CD1c-positive myeloid dendritic cell (primary cell): ENCODE data around the gene TSSC4.
A peak's percentile ranks its signal among the peaks of the same experiment; 100 is the strongest.

Experiments used
- DNase-seq: peaks from one replicate; pipeline ENCODE4 v3.0.0-alpha.2; 2016; ENCODE audit errors: extremely low spot score

TSSC4 gene

DNA sequence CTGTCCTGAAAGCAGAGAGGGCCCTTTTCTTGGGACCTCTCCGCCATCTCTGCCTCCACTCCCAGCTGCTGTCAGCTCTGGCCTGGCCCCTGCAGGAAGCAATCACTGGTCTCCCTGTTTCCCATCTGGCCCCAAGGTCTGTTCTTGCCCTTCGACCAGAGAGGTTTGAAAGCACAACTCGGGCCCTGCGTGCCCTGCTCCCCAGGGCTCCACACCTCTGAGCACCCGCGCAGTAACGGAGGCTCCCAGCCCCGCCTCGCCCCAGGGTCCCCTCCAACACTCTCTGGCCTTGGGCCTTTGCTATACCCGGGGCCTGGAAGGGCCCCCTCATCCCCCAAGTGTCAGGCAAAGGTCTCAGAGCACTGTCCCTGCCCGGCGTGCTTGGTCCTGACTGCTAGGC lies 31.2 kb upstream of the TSSC4 start:
- DNase-seq, result no peak

DNA sequence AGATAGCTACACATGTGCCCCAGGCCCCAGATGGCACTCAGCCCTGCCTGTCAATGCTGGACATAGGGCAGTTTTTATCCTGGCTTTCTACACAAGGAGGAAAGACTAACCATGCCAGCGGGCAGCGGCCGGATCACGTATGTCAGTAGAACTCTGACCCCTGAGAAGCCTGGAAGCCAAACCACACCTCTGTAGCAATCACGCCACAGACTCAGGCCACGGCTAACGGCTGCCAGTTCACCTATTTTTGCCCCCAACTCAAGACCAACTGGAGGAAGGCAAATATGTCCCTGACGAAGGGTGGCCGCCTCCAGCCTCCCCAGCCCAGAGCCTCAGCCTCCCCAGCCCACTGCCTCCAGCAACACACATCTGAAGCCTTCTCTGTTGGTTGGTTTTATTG lies 30.7 kb upstream of the TSSC4 start:
- no peak for DNase-seq

DNA sequence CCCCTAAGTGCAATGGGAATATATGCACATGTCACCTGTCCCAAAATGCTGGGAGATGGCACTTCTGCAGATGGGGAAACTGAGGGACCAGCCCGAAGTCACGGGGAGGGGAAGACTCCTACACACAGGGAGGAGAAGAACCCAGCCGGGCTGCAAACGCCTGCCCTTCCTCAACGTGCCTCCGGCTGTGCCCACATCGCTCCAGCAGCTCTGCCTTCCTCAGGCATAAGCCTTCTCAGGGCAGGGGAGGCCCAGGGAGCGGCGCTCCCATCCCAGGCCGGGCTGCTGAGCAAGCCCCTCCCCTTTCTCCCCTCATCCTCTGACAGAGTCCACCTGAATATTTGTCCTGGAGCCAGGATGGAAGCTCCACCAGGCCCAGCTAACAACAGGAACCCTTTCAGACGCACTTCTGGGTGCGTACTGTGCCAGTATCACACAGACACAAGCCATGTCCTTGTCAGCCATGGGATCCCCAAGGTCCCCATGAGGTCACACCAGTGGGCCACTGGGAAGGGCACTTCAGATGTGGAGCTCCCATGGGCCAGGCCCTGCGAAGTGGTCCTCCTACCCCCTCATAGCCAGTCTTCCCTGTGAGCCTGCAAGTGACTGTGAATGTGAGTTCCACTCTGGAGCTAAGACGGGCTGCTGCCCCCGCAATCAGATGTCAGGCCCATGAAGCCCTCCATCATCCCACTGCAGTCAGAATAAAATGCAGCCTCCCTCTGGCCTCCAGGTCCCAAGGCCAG lies 25.9 kb upstream of the TSSC4 start:
- no peak for DNase-seq

DNA sequence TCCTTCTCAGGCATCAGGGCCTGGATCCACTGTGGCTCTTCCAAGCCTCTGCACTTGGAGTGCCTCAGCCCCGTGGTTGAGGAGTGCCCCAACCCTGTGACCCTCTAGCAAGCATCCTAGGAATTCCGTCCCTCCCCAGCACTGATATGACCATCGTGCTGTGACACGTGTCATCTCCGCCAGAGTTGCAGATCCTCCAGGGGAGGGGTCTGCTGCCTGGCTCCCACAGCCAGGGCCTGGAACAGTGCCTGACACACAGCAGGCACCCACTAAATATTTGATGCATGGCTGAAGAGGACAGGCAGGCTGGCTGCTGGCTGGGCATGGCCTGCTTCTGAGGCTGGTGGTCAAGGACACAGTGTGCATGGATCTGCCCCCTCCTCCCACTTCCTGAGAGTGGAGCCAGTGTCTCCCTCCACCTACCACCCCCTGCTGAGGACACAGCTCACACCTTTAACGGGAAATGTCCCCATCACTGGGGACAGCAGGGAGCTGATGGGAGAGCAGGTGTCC lies 25.2 kb upstream of the TSSC4 start:
- DNase-seq, result no peak

DNA sequence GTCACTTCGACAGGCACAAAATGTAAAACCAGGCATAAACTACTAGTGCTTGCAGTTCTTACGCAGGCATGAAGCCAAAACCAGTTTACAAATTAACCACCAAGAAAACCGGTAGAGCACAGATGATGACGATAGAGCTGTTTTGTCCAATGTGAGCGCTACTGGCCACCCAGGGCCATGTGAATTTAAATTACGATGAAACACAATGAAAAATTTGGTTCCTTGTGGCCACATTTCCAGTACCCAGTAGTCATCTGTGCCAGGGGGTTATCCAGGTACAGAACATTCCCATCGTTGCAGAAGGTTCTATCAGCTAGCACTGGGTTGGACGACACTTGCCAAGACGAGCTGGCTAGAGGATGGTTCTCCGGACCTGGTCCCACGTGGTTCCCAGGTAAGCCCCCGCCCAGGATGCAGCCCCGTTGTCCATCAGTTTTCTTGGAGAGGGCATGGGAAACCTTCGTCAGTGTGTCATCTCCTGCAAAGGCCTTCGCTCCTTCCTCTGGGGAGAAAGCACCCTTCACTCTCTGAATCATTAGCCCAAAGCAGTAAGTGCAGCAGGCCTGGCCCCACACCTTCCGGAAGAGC lies 24.5 kb upstream of the TSSC4 start:
- no peak for DNase-seq

DNA sequence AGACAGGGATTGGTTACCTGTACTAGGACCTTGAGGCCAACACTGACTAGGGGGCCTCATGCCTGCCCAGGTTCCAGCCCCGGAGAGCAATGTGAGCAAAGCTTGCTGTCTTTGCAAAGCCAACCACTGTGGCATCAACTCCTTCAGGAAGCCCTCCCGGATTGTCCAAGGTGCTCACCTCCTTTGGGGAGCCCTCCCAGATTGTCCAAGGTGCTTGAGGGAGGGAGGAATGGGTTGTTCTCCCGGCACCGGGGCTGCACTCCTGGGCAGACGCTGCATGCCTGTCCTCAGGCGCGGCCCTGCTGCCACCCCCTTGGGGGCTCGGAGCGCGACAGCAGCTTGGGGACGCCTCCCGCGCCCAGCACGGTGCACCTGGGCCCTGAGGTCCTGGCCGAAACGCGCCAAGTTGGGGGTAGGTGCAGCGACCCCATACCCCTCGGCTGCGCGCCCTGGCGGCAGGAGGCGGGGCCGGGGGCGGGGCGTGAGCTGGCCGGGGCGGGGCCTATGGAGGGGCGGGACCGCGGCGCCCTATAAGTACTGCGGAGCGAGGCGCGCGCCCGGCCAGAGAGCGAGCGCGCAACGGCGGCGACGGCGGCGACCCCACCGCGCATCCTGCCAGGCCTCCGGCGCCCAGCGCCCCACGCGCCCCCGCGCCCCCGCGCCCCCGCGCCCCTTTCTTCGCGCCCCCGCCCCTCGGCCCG lies 23.6 kb upstream of the TSSC4 start, which contains the start of gene CD81:
Gene CD81 (plus strand): TSS at position 560 of the 701 bp plus-strand sequence. CDS start 240 bp downstream, outside the sequence.
- peak; percentile 56 for DNase-seq

DNA sequence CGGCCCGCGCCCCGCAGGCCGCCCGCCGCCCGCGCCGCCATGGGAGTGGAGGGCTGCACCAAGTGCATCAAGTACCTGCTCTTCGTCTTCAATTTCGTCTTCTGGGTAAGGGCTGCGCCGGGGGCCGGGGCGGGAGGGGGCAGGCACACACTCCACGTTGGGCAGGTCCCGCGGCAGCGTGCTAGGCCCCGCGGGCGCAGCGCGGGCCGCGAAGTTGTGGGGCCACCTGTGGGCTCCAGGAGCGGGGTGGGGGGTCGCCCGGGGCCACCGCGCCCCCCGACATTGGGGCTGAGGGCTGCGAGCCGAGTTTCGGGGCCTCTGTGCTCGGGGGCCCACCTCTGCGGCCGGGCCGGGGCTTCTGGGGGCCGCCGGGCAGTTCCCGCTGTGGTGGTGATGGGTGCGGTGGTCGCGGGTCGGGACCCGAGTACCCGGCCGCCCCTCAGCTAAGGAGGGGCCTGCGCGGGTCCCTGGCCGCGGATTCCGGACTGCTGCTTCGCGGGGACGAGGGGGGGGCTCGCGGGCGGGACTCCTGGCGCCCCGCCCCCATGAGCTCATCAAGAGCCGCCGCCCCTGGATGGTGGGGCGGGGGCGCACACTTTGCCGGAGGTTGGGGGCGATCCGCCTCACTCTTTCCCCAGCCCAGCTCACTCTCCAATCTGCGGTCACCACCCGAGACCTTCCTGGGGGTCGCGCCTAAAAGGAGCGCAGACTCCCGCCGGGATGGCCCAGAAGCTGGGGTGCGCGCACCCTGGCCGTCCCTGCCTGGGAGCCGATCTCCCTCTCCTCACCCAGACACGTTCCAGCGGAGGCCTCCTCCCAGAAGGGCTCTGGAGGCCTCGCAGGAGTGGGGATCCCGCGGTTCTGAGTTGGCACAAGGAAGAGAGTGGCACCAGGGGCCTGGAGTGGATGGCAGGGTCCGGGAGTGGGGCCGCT lies 22.8 kb upstream of the TSSC4 start:
- peak; percentile 61 for DNase-seq

DNA sequence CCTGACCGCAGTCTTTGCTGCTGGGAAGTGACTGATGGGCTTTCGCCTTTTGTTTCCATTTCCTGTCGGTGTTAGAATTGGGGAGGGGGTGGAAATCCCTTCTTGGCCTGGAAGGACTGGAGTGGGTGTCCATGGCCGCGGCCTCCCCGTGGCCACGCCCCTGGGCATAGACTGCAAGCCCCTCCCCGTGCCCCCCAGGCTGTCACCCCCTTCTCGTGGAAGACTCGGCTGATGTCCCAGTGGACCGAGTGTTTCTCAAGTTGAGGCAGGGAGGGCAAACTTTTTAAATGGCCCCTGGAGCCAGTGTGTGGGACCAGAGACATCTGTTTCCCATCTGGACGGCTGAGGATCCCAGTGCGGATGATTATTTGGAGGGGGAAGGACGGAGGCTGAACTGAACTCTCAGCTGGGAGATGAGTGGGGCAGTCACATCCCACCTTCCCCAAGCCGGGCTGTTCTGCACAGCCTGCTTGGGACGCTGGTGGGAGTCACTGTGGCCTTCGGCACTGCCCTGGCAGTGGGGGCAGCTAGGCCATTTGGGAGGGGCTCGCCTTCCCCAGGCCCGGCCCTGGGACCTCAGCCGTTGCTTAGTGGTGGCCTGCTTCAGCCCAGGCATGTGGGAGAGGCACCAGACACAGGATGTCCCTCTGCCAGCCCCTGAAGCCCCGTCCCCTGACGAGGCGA lies 21.9 kb upstream of the TSSC4 start:
- no peak for DNase-seq

DNA sequence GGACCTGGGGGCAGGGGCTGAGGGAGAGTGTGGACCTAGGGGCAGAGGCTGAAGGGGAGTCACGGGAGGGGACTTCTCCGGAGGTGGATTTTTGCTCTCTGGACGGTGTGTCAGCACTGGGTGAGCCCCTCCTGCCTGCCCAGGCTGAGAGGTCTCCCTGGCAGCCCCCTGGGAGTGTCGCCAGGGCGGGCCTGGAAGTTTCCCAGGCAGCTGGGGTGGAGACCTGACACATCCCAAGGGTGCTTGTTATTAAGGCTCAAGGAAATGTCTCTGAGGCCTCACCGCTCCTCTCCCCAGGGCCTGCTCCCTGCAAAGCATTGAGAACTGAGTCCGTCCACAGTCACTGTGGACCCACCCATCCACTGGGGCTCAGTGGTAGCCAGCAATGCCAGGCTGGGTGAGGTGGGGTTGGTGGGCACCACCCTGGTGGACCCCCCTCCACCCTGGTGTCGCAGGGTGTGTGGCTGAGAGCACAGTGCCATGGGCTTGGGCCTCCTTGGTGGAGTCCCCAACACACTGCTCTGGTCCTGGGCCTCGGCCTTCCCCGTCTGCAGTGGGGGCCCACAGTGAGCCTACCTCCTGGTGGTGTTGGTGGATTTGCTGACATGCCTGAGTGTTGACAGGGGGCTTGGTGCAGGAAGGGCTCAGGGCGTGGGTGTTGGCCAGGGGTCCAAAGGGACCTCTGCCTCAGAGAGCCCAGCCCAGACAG lies 20.9 kb upstream of the TSSC4 start:
- DNase-seq, result no peak

DNA sequence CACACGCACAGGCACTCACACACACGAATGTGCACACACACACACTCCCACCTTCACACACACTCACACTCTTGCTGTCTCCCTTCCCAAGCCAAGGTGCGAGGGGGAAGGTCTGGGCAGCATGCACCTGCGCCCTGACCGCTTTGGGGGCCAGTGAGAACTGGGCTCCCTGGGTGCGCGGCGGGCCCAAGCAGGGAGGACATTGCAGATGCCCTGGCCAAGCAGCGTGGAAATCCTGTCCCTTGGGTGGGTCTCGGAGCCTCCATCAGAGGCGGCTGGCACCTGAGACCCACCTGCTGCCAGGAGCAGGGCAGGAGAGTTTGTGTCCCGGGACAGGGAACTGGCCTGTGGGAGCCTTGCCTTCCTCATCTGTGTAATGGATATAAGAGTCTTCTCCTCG lies 20.2 kb upstream of the TSSC4 start:
- DNase-seq, result peak; percentile 38

DNA sequence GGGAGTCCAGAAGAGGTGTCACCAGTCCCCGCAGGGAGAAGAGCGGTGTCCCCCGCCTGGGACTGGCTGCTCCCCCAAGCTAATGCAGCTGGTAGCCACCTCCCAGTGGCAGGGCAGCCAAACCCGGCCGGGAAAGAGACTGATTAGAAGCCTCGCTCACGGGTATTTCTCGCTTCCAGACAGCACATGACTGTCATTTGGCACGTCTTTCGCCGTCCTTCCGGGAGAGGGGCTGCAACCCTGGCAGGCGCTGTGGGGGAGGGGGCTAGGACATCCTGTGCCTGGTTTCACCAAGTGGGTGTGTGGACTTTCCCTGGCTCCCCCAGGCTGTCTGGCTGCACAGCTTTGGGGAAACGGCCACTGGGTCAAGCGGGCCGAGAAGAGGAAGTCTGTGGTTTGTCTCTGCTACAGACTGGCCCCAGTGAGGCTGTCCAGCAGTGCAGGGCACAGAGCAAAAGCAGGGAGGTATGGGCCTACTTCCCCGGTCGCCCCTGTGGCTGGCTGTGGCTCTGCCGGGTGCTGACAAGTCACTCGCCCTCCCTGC lies 19.7 kb upstream of the TSSC4 start:
- peak; percentile 96 for DNase-seq

DNA sequence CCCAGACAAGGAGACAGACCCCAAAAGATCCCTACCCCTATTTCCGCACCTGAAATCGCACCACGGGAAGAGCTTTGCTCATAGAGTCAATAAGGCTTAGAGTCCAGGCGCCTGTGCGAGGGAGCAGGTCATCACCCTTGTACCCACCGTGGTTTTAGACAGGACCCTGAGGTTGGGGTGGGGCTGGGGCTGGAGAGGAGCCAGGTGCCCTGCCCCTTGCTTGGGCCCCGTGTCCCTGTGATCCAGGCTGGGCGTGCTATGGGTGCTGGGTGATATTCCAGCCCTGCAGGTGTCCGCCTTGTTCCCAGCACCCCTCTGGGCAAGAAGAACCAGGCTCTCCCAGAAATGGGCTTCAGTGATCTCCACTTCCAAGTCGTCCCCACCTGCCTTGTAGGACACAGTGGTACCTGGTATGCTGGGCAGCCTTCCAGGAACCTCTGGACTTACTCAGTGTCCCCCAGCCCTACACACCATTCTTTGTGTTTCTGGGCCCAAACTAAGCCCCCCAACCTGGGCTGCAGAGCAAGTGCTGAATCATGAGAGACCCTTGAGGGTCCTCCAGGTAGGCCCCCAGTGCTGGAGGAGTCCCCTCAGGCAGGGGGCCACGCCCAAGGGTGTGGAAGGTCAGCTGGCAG lies 18.9 kb upstream of the TSSC4 start:
- no peak for DNase-seq

DNA sequence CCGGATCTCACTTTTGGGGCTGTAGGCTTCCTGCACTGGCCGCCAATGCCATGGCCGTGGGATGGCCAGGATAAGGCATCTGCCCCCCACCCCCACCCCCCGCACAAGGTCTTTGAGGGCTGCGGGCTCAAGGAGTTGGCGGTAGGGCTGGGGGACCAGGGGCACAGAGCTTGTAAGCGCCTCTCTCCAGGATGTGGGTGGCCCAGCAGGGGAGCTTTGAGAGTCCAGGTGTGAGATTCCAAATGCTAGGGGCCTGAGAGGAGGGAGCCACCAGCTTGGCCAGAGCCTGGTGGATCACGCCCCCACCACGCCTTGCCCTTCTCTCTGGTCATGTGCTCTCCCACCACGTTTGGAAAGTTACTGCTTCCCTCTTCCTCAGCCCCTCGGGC lies 18.4 kb upstream of the TSSC4 start:
- DNase-seq, result peak; percentile 25

DNA sequence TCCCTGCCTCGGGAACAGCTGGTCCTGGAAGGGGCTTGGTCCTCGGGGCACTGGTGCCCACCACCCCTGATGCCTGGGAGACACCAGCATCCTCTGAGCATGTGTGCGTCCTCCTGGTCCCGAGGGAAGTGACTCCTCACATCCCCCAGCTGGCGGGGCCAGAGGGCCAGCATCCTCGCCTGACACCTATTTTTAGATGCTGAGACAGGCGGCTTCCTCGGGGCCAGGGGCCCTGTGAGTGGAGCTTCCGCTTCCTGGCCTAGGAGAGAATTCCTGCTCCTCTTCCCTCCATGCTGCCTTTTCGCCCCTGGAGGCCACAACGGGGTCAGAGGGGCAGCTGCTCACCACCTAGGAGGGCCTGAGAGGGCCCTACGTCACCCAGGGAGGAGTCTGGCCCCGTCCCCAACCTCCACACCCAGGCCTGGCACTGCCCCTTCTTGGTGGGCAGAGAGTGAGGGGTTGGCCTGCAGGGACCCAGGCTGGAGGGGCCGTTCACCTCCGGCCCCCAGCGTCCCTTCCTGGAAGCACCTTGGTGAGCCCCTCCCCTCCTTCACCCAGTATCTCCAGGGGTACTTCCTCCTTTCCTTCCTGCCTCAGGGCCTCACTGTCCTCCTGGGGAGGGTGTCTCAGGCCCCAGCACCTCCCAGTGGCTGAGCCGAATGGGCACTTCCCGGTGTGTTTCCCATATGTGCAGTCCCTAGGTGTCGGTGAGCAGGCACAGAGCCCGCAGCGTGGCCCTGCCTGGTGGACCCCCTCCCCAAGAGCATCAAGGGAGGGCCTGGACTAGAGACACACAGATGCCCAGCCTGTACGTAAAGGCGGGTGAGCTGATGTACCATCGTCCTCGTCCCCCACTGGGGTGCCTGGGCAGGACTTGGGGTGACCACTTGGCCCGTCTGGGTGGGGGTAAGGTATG lies 17.4 kb upstream of the TSSC4 start:
- peak; percentile 47 for DNase-seq

DNA sequence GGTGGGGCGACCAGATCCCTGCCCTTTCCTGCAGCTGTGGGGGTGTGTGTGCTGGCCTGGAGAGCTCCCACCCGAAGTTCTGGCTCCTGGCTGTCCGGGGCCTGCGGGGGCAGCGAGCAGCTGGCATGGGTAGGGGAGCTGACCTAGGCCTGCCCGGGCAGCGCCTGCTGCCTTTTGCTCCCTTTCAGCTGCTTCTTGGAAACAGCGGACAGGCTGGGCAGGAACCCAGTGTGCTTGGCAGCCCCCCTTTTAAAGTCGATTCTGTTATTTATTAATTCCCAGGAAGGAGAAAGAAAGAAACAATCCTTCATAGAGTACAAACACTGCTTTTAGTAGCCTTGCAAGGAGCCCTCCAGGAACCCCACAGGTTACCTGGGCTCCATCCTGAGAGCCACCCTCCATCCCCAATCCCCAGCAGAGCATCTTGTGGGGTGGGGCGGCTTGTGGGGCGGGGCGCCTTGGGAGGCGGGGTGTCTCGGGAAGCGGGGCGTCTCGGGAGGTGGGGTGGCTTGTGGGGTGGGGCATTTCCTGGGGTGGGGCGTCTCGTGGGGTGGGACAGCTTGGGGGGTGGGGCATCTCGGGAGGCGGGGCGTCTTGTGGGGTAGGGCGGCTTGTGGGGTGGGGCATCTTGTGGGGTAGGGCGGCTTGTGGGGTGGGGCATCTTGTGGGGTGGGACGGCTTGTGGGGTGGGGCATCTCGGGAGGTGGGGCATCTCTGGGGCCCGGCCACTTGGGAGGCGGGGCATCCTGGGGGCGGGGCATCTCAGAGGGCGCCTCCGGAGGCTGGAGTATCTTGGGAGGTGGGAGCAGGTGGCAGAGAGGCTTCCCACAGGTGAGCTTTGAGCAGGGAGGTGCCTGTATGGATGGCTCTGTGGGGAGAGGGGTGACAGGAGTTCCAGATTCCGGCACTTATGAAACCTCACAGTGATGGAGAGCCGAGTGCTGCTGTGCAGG lies 16.4 kb upstream of the TSSC4 start:
- DNase-seq, result no peak

DNA sequence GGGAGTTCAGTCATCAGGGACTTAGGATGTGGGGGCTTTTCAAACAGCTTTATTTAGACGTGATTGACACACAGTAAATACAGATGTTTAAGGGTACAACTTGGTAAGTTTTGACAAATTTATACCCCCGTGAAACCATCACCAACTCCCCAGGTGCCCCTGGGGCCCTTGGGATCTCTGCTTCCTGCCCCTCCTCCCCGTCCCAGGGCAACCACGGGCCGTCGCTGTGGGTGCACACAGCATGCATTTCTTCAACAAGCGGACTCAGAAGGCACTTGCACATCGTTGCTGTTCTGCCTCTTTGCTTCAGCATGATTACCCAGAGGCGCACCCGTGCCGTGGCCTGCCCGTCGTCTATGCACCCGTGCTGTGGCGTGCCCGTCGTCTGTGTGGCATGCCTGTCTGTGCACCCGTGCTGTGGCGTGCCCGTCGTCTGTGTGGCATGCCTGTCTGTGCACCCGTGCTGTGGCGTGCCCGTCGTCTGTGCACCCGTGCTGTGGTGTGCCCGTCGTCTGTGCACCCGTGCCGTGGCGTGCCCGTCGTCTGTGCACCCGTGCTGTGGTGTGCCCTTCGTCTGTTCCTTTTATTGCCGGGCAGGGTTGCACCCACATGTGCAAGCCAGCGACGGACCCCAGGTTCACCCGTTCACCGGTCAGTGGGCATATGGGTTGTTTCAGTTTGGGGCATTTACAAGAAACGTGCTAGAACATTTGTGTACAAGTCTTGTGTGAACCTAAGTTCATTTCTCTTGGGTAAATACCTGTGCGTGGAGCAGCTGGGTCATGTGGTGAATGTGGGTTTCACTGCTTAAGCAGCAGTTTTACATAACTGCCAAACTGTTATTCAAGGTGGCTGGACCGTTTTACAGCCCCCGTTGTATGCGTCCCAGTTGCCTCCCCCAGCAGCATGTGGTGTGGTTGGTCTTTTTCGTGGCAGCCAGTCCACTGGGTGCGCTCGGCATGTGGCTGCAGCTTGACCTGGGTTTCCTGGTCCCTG lies 15.1 kb upstream of the TSSC4 start:
- DNase-seq, result no peak
